CD4-positive, alpha-beta T cell treated with Interferon alpha-2 for 1 hour (primary cell): ENCODE results near the gene HHAT.
"Not testable (repeated sequence)": the region's sequence is repeated elsewhere in the genome, so short reads cannot be mapped to it uniquely, and the experiment has no call there.

Experiments used
- DNase-seq, 2 donors: peaks; one replicate each; pipeline ENCODE4 v3.0.0-alpha.2; 2020 to 2022

The HHAT gene

DNA sequence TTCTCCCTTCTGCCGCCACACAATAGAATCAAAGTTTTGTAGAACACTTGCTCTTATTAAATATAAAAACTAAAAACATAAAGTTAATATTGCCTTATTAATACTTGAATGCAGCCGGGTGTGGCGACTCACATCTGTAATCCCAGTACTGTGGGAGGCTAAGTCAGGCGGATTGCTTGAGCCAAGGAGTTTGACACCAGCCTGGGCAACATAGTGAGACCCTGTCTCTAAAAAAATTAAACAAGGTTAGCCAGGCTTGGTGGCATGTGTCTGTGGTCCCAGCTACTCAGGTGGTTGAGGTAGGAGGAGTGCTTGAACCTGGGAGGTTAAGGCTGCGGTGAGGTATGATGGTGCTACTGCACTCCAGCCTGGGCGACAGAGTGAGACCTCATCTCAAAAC, 13.2 kb upstream of the HHAT start:
- DNase-seq: no peak

DNA sequence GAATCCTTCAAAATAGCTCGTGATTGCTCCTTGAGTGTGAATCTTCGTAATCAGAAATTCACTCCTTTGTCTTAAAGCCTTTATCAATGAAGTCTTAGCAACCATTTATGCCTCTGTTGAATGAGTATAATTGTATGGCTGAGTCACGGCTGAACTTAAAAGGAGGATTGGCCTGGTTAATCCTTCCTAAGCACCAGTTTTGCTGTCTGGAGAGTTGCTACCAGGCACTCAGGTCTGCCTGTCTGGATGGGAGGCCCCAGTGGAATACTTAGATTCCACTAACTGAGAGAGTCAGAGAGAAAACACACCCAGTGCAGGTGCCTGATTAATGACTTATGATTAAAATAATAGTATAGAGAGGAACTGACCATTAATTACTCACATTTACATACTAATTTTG, 7.6 kb upstream of the HHAT start:
- DNase-seq: no peak

DNA sequence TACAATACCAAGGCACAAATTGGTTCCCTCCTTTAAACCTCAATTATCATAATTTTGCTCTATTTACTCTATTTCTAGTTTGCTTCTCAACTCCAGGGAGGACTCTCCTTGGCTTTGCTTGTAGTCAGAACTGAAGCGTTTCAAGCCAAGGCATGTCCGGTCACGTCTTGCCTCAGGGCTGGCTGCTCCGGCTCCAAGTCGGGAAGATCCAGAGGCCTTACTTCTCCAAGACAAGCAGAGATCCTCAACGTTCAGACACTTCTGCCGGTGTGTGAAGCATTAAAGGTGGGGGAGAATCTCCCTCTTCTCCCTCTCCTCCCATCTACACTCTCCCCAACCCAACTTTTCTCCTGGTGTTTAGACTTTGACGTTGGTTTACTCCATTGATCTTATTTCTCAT, 7.2 kb upstream of the HHAT start:
- no peak for DNase-seq

DNA sequence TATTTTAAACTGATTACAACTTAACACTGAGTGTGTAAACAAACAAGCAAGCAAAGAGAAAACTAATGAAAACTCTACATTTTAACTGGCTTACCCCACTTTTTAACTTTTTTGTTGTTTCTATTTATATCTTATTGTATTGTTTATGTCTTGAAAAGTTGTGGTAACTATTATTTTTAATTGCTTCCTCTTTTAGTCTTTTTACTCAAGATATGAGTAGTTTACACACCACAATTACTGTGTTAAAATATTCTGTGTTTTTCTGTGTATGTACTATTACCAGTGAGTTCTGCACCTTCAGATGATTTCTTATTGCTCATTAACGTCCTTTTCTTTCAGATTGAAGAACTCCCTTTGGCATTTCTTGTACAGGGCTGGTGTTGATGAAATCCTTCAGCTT, 4.7 kb upstream of the HHAT start:
- no peak for DNase-seq

DNA sequence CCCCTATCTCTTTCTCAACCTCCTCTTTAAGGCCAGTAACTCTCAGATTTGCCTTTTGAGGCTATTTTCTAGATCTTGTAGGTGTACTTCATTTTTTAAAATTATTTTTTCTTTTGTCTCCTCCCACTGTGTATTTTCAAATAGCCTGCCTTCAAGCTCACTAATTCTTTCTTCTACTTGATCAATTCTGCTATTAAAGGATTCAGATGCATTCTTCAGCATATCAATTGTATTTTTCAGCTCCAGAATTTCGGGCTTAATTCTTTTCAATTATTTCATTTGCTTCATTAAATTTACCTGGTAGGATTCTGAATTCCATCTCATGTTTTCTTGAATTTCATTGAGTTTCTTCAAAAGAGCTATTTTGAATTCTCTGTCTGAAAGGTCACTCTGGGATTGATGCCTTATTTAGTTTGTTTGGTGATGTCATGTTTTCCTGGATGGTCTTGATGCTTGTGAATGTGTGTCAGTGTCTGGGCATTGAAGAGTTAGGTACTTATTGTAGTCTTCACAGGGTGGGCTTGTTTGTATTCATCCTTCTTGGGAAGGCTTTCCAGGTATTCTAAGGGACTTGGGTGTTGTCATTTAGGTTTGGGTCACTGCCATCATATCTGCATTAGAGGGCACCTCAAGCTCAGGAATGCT, 3.6 kb upstream of the HHAT start:
- DNase-seq: no peak

DNA sequence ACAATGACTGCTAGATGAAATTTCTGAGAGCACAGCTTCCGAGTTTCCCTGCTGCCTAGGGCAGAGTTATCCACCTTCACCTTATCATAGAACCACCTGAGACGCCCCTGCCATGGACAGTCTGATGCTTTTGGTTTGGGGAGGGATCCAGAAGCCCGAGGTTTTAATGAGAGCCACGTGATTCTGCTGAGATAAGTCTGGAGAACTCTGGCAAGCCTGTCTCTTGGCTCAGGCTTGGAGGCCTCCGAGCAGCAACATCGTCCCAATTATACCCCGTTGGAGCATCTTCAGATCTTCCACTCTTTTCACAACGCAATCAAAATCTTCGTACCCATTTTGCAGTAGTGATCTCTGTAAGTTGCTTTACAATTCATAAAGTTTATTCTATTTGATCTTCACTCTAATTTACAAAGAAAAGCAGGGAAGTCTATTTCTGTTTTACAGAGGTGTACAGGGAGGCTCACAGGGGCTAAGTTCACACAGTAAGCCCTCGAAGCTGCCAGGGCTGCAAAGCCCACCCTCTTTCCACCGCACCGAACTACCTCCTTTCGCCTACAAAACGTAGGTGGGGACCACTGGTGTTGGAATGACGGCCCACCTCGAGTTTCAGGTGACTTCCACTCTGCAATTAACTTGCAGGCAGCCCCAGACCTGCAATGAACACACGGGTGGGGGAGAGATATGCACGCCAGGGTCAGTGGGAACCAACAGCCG, 513 bp upstream of the HHAT start:
- no peak for DNase-seq

DNA sequence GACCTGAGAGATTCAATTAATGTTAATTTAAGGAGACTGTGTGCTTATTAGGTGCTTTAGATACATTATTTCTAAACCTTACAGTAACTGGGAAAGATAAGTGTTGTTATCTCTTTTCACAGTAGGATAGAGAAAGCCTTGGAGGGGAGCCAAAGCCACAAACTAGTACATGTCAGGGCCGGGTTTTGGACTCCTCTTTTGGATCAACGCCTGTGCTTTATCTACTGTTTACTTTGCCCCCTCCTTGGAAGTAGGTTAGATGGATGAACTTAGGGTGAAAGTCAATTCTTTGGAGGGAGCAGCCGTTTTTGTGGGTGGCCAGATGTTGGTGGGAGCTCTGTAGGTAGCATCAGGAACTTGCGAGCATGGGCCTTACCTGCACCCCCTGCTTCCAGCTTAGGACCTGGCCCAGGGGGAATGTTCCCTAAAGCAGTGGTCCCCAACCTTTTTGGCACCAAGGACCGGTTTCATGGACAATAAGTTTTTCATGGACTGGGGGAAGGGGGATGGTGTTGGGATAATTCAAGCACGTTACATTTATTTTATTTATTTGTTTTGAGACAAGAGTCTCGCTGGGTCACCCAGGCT, 1.7 kb downstream of the HHAT start:
- DNase-seq: no peak

DNA sequence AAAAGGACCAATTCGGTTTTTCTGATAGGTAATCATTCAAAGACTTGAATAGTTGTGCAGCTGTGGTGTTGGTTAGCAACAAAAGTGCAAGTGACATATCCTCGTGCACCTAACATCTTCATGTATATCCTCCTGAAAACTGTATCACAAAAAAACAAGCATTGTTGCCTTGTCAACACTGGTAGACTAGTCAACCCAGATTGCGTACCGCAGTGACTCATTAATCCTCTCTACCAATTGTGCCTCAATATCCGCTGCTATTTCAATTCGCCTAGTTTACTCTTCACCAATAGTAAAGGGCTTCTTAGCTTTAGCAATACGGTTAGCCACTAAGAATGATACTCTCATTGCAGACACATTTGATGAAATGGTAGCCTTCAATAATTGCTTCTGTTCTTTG, 3.5 kb downstream of the HHAT start:
- peak; percentile 25 to 69 for DNase-seq

DNA sequence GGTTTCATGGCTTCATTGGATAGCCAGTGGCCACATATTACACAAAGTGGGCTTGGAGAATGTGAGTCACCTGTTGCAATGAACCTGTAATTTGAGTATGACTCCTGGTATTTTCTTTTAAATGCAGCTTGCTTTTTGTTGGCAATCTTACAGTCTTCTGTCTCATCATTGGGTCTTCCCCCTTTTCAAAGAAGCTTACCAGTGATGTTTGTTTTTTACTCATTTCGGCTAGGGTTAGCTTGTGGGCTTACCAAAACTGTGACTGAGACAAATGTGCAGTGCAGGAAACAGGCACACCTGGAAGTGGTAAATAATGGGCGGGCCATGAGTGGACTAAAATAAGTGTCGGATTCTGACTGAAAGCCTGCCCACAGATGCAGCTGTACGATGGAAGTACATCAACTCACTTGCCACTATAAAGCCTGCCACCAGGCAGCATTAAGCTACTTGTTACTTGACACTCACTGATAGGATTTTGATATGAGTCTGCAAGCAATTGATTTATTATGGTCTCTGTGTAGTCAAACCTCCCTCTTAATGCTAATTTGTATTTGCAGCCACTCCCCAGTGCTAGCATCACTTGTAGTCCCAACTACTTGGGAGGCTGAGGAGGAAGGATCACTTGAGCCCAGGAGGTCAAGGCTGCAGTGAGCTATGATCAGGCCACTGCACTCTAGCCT, 4.2 kb downstream of the HHAT start:
- DNase-seq: peak; percentile 36 to 71

DNA sequence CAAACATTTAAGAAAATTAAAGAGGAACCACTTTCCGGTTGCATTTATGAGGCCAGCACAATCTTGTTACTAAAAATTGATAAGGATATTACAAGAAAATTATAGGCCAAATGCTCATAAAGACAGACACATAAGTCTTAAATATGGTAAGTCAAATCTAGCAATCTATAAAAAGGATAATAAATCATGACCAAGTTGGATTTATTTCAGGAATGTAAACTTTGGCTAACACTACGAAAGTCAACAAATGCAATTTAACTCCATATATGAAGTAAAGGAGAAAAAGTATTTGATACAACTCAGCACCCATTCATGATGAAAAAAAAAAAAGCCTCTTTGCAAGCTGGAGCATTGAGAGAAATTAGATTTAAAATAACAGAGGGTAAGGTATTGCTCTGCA, 6.3 kb downstream of the HHAT start:
- DNase-seq: no peak

DNA sequence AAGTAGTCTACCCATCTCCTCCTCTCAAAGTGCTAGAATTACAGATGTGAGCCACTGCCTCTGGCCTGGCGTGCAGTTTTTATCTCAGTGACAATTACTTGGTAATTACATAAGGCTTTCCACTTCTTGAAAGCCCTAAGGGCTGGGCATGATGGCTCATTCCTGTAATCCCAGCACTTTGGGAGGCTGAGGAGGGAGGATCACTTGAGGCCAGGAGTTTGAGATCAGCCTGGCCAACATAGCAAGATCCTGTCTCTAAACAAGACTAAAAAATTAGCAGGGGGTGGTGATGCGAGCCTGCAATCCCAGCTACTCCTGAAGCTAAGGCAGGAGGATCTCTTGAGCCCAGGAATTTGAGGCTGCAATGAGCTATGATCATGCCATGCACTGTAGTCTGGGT, 7.7 kb downstream of the HHAT start:
- DNase-seq: no peak

DNA sequence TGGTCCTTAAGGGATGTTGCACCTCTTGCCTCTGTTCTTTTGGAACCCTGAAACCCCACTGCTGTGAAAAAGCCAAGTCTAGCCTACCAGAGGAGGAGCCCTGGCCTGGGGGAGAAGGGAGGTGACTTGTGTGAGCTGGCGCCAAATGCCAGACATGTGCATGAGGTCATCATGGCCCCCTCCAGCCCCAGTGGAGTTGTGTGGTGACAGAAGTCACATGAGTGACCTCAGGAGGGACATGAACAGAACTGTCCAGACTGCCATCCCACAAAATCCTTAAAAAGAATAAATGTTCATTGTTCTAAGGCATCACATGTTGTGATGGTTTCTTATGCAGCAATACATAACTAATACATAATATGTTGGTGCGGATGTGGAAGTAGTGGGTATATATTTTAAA, 10.8 kb downstream of the HHAT start:
- DNase-seq: no peak

DNA sequence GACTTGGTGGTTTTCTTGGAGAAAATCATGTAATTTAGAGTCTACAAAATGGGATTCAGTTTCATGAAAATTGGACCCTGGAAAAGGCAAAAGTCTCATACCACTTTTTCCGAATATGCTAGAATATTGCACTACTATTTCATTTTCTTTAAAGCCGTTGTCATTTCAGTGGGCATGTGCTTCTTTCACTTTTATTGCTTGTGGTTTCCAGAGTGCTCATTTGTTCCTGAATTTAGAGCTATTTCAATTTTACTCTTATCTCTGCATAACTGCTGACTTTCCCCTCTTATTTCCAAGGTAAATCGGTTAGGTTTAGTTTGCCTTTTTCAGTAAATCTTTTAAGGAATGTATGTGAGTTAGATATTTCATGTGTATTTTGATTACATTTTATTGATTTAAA, 11.6 kb downstream of the HHAT start:
- DNase-seq: no peak

DNA sequence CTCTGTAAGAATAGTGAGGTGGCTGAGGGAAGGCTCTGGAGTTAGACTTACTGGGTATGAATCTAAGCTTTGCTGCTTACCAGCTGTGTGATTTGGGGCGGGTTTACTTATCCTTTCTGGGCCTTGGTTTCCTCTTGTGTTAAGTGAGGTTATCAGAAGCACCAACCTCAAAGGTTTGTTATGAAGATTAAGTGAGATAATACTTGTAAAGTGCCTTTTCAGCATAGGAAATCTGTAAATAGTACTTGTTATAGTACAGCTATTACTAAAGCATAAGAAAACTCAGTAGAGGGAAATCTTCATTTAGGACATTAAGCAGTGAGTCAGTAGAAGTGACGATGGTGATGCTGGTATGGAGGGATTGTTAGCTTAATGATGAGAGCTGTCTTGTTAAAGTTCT, 12.1 kb downstream of the HHAT start:
- DNase-seq: peak in 1 of 2 donors; percentile 47

DNA sequence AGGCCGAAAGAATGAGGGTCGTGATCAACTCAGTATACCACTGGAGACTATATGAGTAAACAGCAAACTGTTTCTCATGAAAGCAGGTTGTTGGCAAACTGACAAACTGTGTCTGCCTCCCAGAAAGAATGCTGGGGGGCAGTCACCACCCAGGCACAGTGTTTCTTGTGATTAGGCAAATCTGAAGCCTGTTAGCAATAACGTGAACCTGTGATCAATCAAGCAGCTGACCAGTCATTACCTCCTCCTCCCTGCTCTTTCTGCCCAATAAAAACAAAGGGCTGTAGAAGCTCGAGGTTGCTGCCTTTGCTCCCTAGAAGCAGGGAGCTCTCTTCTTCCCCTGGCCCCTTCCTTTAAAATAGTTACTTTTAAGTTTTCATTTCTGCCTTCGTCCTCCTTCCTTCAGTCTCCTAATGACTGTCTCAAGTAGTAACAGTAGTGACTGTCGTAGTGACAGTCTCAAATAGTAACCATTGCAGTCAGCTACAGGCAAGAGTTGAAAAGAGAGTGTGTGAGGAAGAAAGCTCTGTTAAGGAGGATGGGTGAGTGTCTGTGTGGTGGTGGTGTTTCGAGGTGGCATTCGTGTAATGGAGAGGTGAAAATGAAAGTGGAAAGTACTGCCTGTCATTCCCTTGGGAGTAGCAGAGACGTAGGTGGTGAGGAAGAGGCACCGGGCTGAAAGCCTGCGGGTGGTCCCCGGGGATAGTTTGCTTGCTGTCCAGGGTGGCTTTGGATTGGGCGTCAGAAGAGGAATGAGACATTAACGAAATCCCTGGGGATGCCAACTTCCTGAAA, 14.5 kb downstream of the HHAT start:
- DNase-seq: peak in 1 of 2 donors; percentile 58

DNA sequence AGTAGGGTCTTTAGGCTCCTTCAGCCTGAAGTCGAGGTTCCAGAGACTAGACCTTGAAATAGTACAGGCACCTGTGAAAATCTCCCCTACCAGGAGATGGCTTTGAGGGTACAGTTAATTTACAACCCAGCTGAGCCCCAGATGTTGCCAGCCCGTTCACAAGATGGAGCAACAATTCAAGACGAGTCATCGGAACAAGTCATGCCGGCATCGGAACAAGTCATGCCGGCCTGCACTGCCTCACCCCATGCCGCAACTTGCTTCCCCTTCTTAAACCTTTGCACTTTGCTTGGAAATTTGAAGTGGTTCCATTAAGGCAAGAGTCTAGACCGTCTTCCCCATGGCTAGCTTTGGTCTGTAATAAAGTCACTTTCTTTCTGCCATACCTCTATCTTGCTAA, 16.0 kb downstream of the HHAT start:
- no peak for DNase-seq

DNA sequence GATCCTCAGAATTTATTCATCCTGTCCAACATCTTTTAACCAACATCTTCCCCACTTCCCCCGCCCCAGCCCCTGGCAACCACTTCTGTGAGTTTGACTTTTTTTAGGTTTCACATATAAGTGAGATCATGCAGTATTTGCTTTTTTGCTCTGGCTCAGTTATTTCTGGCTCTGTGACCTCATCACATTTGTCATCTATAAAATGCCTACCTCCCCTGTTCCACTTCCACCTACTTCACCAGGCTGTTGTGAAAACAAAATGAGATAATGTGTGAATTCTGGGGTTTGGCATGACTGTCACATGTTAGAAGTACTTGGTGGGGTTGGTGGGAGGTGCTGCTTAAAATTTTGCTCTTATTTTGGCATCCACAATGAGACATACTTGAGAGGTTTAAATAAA, 18.4 kb downstream of the HHAT start:
- peak in 1 of 2 donors; percentile 16 for DNase-seq

DNA sequence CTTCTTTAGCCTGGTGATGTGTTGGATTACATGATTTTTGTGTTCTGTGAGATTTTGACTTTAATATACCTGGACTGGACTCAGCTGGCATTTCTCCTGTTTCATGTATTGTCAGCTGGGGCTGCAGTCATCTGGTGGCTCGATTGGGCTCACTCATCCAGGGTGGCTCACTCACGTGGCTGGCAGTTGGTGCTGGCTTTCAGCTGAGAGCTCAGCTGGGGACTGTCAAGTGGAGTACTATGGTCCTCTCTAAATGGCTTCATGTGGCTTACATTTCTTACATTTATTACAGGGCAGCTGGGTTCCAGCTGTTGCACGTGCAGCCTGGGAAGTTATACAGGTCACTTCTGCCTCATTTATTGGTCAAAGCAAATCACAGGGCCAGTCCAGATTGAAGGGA, 22.8 kb downstream of the HHAT start:
- no peak for DNase-seq

DNA sequence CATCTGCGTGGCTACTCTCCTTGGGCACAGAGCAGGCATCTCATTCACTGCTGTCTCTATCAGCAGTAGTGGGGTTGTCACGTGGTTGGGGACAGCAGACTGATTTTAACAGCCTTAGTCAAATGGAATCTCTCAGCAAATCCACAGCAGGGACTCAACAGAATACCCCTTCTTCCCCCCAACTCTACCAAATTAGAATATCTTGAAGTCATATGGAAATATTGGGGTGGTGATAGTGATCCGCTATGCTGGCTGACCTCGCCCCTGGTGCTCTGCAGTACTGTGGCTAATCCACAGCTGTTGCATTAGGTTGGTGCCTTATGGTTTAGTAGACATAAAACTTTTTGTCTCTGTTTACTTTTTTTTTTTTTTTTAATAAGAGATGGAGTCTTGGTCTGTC, 23.9 kb downstream of the HHAT start:
- DNase-seq: no peak

DNA sequence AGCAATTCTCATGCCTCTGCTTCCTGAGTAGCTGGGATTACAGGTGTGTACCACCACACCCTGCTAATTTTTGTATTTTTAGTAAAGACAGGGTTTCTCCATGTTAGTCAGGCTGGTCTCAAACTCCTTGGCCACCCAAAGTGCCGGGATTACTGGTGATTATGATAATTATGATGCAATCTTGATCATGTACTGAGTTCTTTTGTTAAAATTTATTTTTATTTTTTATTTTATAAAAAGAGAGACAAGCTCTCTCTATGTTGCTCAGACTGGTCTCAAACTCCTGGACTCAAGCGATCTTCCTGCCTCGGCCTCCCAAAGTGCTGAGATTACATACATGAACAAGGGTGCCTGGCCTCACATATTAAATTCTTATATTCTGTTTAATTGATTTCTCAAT, 25.6 kb downstream of the HHAT start:
- DNase-seq: not testable (repeated sequence)

DNA sequence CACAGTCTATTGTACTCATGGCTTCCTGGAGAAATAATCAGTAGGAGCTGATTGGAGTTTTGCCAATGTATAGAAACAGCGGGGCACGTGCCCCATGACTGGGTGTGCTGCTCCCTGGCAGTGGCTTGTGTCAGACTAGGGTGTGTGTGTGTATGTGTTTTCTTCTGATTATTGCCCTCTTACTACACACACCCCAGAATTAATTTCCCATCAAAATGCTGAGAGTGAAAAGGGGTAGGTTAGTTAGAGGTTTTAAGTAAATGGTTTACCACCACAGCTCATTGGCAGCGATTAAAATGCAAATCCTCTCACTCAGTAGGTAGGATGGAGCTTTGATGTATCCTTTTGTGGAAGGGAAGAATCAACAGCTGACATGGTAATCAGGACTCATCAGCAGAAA, 29.9 kb downstream of the HHAT start:
- no peak for DNase-seq

DNA sequence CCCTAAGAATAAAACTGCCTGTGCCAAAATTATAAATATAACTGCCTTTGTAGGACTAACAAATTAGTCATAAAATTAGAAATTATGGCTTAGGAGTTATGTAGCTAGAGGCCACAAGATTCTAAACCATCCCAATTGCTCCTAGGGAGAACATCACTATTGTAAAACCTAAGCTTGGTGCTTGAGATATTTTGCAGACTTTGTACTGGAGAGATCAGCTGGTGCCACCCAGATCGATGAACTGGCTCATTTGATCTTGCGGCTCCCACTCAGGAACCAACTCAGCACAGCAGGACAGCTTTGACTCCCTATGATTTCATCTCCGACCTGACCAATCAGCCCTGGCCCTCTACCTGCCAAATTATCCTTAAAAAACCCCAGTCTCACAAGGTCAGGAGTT, 30.6 kb downstream of the HHAT start:
- no peak for DNase-seq

DNA sequence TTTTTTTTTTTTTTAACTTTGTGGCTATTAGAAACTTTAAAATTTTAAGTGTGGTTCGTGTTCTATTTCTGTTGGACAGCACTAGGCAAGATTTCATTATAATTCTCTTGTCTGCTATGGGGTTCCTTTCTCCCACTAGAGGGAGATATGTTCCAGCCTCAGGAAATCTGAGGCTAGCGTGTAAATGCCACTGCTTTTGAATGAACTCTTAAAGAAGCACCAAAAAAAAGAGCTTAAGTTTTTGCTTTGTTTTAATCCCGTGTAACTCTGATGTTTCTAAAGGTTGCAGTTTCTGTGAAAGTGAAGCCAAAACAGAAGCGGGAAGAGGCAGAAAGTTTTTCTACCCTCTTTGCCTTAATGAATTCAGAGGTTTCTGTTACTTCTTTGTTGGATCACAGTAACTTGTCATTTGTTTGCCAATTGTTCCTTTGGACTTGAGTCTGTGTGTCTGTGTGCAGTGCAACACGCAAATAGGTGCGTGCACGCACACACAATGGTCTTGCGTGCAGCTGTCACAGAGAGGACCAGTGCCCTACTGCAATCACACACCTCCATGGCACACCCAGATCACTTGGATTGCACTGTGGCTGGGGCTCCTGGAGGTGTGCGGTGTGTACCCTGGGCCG, 32.3 kb downstream of the HHAT start:
- DNase-seq: peak in 1 of 2 donors; percentile 46
